Measurements from ENCODE around the gene TBC1D23.
A peak's percentile ranks its signal among the peaks of the same experiment; 100 is the strongest.
"Not testable (repeated sequence)": the region's sequence is repeated elsewhere in the genome, so short reads cannot be mapped to it uniquely, and the experiment has no call there.

TBC1D23 gene

GRCh38 chr3:100297784-100298183 is 37.0 kb downstream of the TBC1D23 start:
- DNase-seq, result no peak

- DNase-seq, result no peak
Observed at GRCh38 chr3:100299016-100299415, 38.2 kb downstream of the TBC1D23 start.

DNA sequence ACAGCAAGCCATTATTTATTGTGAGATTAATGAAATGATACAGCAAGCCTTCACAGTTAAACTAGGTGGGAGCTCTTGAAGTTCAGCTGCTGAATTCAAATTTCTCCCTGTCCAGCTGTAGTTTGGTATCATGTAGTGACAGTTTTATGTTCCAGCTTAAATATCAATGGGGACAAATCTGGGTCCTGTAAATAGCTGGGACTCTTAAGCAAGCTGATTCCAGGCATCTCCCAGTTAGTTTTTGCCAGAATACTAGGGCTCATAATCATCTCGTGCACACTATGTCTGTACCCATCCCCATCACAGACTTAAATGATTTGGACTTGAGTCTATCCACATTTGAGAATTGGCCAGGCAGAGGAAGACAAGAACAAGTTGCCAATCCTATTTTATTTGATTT is 45.9 kb downstream of the TBC1D23 start:
- no peak for DNase-seq

DNA sequence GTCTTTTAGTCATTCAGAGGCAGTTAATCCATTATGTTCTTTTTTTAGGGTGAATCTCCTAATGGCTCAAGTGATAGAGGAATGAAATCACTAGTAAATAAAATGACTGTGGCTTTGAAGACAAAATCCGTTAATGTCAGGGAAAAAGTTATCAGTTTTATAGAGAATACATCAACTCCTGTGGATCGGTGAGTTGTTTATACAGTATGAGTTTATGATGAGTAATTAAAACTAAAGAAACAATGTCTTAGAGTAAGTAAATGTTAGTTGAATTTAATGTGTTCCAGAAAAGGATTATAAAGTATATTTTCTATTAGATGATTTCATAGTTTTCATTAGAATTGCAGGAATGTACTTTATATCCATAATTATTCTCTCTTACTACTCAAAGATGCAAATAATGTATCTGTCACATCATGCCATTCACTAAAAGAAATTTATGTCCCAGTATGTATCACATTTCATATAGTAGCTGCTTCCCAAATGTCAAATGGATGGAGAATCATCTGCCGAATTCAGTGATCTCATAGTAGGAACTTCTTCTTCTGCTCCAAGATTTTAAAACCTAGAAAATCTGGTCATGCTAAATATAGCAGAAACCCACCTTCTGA is 49.7 kb downstream of the TBC1D23 start:
- no peak for DNase-seq

GRCh38 chr3:100311011-100311410 is 50.2 kb downstream of the TBC1D23 start:
- no peak for DNase-seq

DNA sequence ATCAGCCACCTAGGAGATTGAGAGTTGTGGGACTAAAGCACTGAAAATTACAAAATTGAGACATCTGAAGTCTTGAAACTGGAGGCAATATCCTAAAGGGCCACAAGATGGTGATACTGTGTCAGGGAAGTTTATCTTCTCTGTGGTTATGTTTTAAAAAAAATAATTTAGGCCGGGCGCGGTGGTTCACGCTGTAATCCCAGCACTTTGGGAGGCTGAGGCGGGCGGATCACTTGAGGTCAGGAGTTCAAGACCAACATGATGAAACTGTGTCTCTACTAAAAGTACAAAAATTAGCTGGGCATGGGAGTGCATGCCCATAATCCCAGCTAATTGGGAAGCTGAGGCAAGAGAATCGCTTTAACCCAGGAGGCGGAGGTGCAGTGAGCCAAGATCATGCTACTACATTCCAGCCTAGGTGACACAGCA is 55.9 kb downstream of the TBC1D23 start:
- peak; percentile 6 for DNase-seq

GRCh38 chr3:100317912-100318311 is 57.1 kb downstream of the TBC1D23 start:
- DNase-seq, result no peak

GRCh38 chr3:100319951-100320350 is 59.2 kb downstream of the TBC1D23 start:
- DNase-seq, result no peak

GRCh38 chr3:100324044-100324443 is 63.3 kb downstream of the TBC1D23 start:
- DNase-seq, result no peak

- DNase-seq, result no peak
Observed at GRCh38 chr3:100325827-100326226, 65.0 kb downstream of the TBC1D23 start.

DNA sequence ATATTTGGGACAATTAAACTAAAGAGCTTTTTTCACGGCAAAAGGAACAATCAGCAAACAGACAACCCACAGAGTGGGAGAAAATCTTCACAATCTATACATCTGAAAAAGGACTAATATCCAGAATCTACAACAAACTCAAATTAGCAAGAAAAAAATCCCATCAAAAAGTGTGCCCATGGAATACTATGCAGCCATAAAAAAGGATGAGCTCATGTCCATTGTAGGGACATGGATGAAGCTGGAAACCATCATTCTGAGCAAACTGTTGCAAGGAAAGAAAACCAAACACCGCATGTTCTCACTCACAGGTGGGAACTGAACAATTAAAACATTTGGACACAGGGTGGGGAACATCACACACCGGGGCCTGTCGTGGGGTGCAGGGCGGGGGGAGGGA is 66.6 kb downstream of the TBC1D23 start:
- not testable (repeated sequence) for DNase-seq

GRCh38 chr3:100329800-100330489 is 69.2 kb downstream of the TBC1D23 start:
- DNase-seq, result no peak

DNA sequence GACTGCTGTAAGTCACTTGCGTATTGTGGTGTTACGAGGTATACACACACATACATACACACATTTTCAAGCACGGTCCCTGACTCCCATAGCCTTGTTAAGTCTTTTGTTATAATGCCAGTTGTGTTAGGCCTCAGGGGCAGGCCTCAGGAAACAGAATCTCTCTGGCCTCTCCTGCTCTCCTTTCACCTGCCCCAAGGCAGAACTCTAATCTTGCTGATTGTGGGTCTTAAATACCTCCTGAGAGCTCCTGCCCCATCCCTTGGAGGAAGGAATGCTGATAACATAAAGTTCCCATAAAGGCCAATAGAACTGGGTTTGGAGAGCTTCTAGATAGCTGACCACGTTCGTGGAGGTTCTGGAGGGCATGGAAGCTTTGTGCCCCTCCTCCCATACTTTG is 69.9 kb downstream of the TBC1D23 start:
- no peak for DNase-seq

GRCh38 chr3:100331660-100332059 is 70.9 kb downstream of the TBC1D23 start:
- DNase-seq, result no peak

GRCh38 chr3:100333051-100333450 is 72.3 kb downstream of the TBC1D23 start:
- DNase-seq, result no peak

DNA sequence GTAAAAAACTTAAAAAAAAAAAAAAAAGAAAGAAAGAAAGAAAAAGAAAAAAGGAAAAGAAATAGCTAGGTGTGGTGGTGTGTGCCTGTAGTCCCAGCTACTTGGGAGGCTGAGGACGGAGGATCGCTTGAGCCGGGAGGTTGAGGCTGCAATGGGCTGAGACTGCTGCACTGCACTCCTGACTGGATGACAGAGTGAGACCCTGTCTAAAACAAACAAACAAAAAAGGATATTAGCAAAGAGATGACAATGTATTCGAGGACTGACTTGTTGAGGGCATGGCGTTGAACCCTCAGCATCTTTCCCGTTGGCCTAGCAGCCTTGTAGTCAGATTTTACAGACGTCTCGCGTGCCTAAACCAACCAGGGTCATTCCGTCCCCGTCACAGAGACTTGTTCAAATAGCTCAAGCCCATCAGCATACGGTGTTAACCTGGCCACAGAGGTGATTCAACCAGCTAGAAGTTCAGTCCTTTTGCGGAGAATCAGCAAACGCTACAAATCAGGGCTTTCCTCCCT is 73.2 kb downstream of the TBC1D23 start:
- no peak for DNase-seq

DNA sequence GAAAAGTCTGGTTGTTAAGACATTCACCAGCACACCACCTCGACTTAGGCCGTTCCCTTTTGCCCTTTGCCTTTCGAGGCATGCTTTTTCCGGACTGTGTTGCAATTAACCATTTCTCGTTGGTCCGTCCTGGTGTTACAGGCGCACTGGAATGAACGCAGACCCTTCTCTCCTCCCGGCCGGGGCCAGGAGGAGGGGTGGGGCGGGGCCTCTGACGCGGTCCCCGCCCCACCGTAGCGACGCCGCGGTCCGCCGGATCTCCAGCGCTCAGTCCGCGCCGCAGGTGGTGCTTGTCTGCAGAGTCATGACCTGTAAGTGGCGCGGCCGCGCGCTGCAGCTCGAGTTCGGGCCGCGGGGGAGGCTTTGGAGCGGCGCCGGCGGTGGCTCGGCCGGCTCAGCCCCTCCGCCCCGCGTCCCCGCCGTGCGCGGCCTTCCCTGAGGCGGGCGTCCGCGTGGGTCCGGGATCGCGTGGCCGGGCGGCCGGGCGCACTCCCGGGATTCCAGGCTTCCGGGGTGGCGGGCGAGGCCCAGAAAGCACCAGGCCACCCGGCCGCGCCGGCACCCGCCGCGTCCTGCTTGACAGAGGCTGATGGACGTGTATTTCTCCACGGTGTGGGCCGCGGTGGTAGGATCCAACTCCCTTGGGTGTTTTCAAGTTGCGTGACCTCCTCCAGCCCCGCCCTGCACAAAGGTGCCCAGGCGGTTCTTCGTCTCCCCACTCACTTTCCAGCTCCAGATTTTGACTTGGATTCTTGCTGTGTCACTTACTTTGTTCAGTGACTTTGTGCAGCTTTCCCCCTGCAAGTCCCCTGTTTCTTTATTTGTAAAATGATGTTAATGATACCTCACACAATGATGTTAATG is 73.9 kb downstream of the TBC1D23 start, which contains the start of gene NIT2:
TSS of gene NIT2 (plus strand) at position 270 of the 864 bp plus-strand sequence. CDS start at position 305, 35 bp downstream.
- DNase-seq, result peak; percentile 88

GRCh38 chr3:100335434-100335833 is 74.6 kb downstream of the TBC1D23 start:
- no peak for DNase-seq

- not testable (repeated sequence) for DNase-seq
Observed at GRCh38 chr3:100336229-100336628, 75.4 kb downstream of the TBC1D23 start.

DNA sequence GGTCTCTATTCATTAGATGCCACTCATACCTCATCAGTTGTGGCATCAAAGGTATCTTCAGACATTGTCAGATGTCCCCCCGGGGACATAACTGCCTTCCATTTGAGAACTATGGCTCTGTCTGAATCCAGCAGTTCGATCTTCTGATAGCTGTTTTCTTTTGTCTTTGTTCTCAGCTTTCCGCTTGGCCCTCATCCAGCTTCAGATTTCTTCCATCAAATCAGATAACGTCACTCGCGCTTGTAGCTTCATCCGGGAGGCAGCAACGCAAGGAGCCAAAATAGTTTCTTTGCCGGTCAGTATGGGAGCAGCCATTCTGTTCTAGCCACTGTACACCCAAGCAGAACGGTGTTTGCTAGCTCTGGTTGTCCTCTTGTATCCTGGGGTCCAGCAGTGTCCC is 78.1 kb downstream of the TBC1D23 start:
- no peak for DNase-seq

GRCh38 chr3:100339786-100340185 is 79.0 kb downstream of the TBC1D23 start:
- no peak for DNase-seq

DNA sequence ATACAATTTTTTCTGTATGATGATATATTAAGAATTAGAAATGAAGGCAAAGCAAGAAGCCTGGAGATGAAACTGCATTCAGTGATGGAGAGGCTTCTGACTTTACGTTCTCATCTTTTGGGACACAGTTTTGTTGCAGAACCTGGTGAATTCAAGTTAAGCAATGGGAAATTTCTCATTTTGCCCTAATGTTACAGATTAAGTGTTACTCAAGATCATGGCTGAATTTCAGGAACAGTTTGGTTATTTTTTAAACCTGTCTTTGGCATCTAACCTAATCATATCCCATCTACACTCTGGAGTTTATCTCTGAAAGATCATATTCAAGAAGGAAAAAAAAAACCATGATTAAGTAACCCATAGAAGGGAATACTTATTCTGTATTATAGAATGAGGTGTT is 79.7 kb downstream of the TBC1D23 start:
- no peak for DNase-seq

DNA sequence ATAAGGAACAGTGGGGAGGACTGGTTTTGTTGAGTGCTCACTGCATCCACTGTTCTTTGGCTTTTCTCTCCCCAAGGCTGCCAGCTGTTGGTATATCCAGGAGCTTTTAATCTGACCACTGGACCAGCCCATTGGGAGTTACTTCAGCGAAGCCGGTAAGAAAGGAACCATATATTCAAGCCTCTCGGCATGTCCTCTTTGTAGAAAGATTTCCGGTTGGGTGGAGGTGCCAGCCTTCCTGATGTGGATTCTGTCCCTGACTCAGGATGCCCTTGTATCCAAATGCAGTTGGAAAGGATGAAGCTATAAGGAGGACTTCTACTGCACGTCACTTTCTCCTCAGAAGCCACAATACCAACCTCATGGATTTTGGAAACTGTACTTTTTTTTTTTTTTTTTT is 87.9 kb downstream of the TBC1D23 start:
- DNase-seq, result no peak
